Choroid plexus epithelial cell (primary cell): ENCODE measurements around the gene C19orf81.

Experiments used
- DNase-seq: peaks from one replicate; pipeline ENCODE4 v3.0.0-alpha.2; 2010; ENCODE audit warnings: low read depth
- H3K4me3 ChIP-seq: 2 replicates; pipeline ENCODE4 v1.5.1; 2011; ENCODE audit warnings: low read depth, mild to moderate bottlenecking, control low read depth, low read length, moderate library complexity
- TF ChIP-seq, protein P1 (sequence below): conservative IDR thresholded peaks from 2 replicates; pipeline ENCODE4 v1.5.1; 2011; ENCODE audit warnings: low read depth, mild to moderate bottlenecking, control low read depth, inconsistent platforms, low read length, moderate library complexity

C19orf81 gene

DNA sequence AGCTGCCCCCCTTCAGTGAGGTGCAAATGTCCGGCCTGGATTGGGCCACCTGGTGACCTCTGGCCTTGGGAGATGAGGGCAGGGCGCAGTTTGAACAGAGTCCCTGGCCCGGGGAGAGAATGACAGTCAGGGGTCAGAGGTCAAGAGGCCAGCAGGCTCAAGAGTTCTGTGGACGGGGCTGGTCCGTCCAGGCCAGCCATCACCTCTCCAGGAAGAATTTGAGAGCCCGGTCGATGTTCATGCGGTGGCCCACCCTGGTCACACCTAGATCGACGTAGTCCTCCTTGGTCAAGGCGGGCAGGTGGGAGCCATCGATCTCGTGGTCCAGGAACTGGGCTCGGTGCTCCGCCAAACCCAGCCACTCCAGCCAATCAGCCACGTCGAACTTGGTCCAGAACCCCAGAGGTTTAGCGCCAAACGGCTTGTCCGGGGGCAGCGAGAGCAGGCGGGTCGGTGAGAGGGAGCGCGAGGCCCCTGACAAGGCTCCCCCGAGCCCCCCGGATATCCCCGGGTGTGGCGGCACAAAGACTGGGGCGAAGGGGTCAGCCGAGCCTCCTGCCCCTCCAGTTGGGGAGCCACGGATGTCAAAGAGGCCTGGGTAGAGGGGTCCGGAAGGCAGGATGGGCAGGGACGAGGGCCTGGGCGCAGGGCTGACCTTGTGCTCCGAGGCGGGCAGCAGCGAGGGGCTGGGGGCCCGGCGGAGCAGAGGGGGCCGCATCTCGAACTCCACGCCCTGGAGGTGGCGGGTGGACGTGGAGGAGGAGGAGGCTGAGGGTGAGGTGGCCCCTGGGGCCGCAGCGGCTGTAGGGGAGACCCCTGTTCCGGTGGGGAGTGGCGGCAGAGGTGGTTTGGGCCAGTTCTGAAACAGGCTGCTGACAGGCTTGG, 12.8 kb downstream of the C19orf81 start:
- no peak for DNase-seq
- TF ChIP-seq, protein P1, sequence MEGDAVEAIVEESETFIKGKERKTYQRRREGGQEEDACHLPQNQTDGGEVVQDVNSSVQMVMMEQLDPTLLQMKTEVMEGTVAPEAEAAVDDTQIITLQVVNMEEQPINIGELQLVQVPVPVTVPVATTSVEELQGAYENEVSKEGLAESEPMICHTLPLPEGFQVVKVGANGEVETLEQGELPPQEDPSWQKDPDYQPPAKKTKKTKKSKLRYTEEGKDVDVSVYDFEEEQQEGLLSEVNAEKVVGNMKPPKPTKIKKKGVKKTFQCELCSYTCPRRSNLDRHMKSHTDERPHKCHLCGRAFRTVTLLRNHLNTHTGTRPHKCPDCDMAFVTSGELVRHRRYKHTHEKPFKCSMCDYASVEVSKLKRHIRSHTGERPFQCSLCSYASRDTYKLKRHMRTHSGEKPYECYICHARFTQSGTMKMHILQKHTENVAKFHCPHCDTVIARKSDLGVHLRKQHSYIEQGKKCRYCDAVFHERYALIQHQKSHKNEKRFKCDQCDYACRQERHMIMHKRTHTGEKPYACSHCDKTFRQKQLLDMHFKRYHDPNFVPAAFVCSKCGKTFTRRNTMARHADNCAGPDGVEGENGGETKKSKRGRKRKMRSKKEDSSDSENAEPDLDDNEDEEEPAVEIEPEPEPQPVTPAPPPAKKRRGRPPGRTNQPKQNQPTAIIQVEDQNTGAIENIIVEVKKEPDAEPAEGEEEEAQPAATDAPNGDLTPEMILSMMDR, result no peak
- no peak overlapping the region for H3K4me3 ChIP-seq

- H3K4me3 ChIP-seq, result no peak overlapping the region
- DNase-seq, result no peak
- TF ChIP-seq, protein P1, result no peak
Observed at GRCh38 chr19:50662651-50663481, 13.6 kb downstream of the C19orf81 start.

DNA sequence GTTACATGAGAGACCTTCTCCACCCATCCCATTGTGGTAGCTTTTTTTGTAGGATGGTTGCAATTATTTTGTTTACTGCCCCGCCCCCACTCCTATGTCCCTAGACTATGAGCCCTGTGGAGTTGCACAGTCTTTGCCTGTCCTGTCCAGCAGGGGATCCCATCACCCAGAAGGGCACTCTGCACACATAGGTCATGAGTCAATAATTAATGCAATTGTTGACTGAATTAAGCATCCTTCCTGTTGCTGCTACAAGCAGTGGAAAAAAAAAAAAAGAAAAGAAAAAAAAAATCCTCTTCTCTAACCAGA, 14.2 kb downstream of the C19orf81 start:
- DNase-seq, result no peak

GRCh38 chr19:50664204-50664603, 15.0 kb downstream of the C19orf81 start:
- TF ChIP-seq, protein P1, result no peak
- DNase-seq, result no peak
- H3K4me3 ChIP-seq, result no peak overlapping the region

More for the DNA sequence above, 14.2 kb downstream of the C19orf81 start:
- TF ChIP-seq, protein P1, result no peak
- no peak overlapping the region for H3K4me3 ChIP-seq

DNA sequence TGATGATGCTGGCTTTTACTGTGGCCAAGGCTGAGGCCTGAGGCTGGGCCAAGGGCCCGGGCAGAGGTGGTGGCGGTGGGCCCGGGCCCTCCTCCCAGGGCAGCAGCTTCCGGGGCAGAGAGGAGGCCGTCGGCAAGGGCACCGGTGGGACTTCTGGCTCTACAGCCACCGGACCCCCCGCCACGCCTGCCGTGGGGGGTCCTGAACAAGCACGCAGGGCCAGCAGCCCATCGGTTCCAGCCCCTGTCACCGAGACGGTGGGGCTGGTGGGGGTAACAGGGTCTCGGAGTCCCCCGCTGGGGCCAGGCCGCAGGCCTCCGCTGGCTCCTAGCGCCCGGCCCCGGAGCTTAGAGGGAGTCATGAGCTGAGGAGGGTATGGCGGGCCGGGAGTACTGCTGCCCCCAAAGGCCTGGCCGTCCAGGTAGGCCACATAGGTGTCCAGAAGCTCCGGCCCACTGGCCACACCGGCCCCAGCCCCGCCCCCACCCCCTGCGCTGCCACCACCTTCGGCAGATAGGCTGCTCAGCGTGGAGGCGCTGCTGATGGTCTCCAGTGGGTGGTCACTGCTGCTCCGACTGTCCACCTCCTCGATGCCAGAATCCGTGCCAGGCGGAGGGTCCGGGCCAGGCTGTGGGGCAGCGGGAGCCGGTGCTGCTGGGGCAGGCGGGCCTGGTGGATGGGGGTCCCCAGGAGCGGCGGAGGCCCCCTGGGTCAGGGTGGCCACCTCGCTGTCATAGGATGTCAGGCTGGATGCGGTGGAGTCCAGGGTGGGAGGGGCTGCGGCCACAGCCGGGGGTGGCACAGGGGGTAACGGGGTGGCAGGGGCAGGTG, 17.3 kb downstream of the C19orf81 start:
- DNase-seq, result no peak
- TF ChIP-seq, protein P1, result no peak
- H3K4me3 ChIP-seq, result no peak overlapping the region

- no peak overlapping the region for H3K4me3 ChIP-seq
- no peak for DNase-seq
- TF ChIP-seq, protein P1, result no peak
Observed at GRCh38 chr19:50667177-50667758, 18.0 kb downstream of the C19orf81 start.
